T-helper 2 cell treated with Interferon-gamma antibody and Interleukin-4, amounts not matched to agents 100 ng/mL and 5 ng/mL, for 36 hours (primary cell): ENCODE data around the gene OR6M1. TPM values are rescaled to one million over a fixed set of nuclear protein-coding genes. Genes with fewer than 3 reads are reported as not detected.

Experiments
- intact Hi-C: fragments of 100-400 bp; cut with micrococcal nuclease; formaldehyde crosslinking; loops from one replicate; pipeline ENCODE4 v1.15.1; 2023
- total RNA-seq: library from RNA; stranded (reverse); gene quantifications from 2 replicates; pipeline ENCODE4 v1.2.3, GENCODE V29; 2022

Gene OR6M1, protein sequence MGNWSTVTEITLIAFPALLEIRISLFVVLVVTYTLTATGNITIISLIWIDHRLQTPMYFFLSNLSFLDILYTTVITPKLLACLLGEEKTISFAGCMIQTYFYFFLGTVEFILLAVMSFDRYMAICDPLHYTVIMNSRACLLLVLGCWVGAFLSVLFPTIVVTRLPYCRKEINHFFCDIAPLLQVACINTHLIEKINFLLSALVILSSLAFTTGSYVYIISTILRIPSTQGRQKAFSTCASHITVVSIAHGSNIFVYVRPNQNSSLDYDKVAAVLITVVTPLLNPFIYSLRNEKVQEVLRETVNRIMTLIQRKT
- not detected in 2 replicates for total RNA-seq

DNA sequence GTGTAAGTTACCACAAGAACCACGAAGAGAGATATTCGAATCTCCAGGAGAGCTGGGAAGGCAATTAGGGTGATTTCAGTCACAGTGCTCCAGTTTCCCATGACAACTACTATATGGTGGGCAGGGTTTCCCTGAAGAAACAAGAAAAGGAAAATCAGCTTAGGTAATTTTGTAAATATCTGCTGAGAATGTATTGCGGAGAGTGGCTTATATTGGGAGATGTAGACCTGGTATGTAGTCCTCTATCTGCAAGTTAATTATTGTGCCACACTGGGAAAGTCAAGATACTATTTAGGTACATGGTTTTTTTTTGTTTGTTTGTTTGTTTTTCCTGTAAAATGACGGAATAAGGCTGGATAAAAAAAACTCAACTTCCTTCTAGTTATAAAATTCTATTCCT is at the start of gene OR6M1:
Gene OR6M1, minus strand, starts transcription at position 101 of the 400 bp plus-strand sequence. Its CDS starts 0 bp downstream, at position 101.
- intact Hi-C loops, result no loop called here

DNA sequence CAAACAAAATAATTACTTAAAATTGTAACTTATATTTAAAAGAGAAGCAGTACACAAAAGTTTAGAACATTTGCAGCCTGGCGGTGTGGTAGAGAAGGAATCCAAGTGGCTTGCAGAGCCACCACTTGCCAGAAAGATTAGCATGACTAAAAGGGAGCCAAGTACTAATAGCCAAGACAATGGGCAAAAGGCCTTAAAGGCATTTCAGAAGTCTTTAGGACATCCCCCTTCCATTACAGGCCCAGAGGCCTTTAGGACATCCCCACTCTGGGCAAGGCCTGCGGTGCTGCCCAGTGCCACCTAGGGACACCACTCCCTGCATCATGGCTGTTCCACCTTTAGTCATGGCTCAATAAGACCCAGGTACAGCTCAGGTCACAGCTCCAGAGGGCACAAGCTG is 46.9 kb upstream of the OR6M1 start:
- intact Hi-C loops, result no loop called here

DNA sequence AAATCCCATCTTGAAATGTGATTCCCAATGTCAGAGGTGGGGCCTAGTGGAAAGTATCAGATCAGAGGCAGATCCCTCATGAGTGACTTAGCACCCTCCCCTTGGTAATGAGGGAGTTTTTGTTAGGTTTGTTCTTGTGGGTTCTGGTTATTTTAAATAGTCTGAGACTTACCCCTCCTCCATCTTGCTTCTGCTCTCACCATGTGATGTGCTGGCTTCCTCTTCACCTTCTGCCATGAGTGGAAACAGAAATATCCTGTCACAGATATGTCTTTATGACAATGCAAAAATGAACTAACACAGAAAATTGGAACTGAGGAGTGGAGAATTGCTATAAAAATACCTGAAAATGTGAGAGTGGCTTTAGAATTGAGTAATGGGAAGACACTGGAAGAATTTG is 46.2 kb upstream of the OR6M1 start:
- intact Hi-C loops, result no loop called here

DNA sequence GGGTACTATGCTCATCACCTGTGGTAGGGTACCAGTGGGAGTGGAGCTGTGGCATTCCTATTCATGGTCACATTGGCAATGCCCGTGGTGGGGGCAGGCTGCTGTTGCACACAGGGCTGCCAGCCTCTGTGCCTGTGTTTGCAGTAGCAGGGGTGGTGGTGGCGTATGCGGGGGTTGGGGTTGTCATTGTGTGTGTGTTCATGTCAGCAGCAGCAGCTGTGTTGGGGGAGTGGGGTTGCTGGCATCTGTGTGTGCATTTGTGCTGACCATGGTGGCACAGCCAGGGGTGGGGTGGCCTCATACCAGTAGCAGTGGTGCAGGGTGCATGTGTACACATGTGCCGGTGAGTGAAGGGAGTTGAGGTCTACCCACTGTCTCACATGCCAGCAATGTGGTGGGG is 45.0 kb upstream of the OR6M1 start:
- intact Hi-C loops, result no loop called here

DNA sequence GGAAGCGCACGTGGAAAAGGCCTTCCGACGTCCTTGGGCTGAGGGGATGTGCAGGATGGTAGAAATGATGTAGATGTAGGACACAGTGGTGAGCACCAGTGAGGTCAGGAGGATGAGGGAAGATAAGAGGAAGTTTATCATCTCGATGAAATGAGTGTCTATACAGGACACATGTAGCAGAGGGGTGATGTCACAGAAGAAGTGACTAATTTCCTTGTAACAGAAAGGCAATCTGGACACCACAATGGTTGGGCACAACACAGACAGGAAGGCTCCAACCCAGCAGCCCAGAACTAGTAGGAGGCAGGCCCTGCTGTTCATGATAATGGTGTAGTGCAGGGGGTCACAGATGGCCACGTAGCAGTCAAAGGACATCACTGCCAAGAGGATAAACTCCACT is 35.0 kb upstream of the OR6M1 start:
- intact Hi-C loops, result no loop called here

DNA sequence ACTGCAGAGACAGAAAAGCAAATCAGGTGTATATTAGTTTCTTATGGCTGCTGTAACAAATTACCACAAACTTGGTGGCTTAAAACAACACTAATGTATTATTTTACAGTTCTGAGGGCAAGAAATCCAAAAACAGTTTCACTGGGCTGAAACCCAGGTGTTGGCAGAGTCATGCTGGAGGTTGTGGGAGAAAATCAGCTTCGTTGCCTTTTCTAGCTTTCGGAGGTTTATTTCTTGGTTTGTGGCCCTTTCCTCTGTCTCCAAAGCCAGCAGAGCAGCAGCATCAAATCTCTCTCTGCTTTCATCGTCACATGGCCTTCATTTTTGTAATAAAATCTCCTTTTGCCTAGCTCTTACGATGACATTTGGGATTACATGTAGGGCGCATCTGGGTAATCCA is 33.0 kb upstream of the OR6M1 start:
- intact Hi-C loops, result no loop called here

DNA sequence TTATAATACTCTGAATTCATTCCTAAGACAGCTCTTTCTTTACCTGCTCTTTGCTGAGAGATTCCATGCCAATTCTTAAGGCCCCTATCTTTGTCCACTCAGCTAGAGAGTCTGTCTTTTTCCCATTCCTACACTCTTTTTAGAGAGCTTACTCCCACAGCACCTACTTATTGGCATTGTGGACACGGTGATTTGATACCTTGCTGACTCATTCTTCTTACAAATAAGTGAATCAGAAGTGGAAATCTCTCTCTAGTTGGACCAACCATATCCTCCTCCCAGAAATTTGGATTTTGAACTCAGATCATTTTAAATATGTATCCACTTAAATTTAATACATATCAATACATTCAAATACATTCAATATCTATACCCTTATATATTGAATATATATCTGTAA is 32.5 kb upstream of the OR6M1 start:
- intact Hi-C loops, result no loop called here

DNA sequence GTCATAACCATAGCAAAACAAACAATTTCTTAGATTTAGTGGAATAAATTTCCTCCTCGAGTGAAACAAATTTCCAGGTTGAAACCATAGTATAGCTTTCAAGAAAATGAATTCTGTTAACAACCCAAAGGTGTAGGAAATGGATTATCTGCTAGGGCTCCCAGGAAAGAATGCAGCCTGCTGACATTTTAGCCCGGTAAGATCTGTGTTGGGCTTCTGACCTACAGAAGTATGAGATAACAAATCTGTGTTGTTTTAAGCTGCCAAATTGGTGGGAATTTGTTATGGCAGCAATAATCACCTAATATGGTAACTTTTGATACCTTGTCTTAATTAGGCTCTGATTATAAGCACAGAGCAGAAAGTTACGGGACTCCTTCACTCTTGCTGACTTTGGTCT is 32.0 kb upstream of the OR6M1 start:
- intact Hi-C loops, result no loop called here

DNA sequence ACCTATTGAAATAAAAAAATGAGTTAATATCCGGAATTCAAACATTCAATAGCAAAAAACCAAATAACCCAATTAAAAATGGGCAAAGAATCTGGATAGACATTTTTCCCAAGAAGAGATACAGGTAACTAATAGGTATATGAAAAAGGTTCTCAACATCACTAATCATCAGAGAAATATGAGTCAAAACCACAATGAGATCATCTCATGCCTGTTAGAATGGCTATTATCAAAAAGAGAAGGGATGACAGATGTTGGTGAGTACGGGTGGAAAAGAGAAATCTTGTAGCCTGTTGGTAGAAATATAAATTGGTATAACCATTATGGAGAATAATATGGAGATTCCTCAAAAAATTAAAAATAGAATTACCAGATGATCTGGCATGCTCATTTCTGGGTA is 26.9 kb upstream of the OR6M1 start:
- intact Hi-C loops, result no loop called here

DNA sequence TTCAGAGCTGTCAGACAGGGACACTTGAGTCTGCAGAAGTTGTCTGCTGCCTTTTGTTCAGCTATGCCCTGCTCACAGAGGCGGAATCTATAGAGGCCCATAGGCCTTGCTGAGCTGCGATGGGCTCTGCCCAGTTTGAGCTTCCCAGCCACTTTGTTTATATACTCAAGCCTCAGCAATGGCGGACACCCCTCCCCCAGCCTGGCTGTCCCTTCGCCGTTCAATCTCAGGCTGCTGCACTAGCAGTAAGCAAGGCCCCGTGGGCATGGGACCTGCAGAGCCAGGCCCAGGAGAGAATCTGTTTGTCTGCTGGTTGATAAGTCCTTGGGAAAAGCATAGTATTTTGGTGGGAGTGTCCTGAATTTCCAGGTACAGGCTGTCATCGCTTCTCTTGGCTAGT is 23.6 kb upstream of the OR6M1 start:
- intact Hi-C loops, result no loop called here

DNA sequence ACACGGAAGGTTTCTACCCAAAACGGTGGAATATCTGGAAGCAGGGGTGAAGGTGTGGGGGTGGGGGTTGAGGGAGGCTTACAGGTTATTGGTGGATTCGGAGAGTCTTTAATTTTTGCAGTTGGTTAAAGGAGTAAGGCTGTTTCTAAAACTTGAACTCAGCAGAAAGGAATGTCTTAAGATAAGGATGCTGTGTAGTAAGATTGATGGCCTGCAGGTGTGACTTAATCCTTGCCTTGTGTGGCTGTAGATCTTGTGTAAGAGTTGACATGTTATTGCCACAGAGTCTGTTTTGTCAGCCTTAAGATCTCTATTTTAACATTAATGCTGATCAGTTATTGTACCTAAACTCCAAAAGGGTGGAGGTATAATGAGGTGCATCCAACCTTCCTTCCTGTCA is 16.4 kb upstream of the OR6M1 start:
- intact Hi-C loops, result no loop called here

DNA sequence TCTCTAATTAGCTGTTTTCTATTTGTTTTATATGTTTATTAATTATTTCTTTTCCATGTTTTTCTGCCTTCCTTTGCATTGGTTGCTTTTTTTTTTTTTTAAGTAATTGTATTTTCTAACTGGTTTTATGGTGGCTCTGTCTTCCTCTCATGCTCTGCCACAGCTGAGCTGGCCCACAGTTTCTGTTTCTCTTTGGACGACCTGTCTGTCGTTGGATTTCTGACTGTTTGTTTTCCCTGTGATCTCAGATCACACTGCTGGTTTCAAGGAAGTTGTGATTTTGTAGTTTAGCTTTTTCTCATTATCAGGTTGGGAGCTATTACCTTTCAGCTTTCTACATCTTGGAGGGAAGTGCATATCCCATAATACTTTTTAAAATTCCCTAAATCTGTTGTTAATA is 15.9 kb upstream of the OR6M1 start:
- intact Hi-C loops, result no loop called here

DNA sequence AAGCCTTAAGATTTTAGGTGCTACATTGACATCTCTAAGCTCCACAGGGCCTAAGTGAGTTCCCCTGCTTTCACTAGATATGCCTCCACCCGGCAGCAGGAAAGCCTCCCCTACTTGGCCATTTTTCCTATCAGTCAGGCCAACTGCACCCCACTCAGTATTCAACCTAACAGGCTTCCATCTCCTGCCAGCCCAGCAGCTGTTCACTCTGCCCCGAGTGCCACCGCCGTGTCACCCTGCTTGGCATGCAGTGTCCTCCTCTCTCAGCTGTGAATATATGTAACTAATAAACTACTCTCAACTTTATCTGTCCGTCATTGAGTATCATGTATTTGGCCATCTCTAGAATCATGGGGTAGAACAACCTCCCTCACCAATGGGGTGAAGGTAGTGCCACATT is 9.0 kb upstream of the OR6M1 start:
- intact Hi-C loops, result no loop called here

DNA sequence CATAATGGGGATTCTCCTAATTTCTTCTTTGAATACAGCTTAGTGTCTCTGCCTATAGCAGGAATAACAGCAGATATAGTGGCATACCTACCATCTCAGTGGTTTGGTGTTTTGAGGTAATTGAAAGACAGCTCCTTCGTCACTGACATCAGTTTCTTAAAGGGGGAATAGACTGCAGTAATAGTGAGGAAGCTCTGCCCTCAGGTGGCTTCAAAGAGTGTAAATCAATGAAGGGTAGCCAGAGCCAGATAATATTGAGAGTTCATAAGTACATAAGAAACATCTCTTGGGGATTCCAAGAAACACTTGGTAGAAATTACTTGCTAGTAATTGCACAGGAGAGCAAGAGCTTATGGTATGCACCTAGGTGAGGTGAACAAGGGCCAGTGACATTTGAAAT is 4.4 kb downstream of the OR6M1 start:
- intact Hi-C loops, result no loop called here

DNA sequence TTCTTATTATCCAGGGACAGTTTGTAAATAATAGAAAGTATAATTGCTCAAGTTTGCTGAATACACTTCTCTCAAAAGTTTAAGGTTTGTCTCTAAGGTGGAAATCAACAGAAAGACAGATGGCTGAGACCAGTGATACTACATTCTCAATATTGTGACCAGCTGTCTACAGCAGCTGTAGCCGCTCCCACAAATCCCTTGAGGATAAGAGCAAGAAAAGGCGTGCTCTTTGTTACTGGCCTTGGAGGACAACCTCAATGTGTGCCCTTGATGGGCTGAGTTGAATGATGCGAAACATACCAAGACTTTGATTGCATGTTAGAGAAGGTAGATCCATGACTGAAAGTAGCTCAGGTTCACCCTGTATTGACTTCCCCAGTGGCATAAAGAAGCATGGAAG is 6.1 kb downstream of the OR6M1 start:
- intact Hi-C loops, result no loop called here

DNA sequence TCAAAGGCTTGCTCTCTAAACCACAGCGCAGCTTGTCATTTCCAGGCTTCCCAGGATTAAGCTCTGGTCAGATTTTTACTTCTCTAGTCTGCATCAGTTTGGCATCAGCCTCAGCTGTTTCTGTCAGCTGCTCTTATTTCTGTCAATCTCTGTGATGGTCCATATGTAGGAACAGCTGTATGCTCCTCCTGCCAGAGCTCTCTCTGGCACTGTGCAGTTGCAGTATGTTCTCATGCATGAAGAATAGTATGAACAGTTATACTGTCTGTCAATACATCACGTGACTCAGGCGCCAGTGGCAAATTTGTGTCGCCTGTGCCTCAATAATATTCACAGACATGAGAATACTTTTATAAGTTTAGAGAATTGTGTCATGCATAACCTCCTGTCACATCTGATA is 6.7 kb downstream of the OR6M1 start:
- intact Hi-C loops, result no loop called here

DNA sequence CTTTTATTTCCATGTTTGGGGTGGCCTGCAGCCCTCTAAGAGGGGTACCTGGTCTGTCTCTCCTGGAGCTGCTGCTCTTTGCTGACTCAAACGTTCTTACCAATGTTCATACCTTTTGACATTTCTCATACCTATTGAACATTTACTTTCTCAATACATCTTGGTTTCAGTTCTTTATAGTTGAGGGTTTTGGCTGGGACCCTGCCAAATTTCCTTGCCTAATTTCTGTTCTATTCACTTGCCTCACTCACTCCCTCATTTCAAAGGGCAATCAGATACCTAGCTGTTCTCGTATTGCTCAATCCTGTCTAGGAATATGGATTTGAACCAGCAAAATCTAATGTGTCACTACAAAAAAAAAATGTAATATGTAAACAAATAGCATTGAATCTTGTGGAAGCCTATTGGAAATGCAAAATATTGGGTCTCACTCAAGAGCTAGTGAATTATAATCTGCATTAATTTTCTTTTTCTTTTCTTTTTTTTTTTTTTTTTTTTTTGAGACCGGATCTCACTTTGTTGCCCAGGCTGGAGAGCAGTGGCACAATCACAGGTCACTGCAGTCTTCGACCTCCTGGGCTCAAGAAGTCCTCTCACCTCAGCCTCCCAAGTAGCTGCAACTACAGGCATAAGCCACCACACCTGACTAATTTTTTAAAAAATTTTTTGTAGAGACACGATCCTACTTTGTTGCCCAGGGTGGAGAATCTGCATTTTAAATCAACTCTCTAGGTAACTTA is 7.5 kb downstream of the OR6M1 start:
- intact Hi-C loops, result no loop called here

DNA sequence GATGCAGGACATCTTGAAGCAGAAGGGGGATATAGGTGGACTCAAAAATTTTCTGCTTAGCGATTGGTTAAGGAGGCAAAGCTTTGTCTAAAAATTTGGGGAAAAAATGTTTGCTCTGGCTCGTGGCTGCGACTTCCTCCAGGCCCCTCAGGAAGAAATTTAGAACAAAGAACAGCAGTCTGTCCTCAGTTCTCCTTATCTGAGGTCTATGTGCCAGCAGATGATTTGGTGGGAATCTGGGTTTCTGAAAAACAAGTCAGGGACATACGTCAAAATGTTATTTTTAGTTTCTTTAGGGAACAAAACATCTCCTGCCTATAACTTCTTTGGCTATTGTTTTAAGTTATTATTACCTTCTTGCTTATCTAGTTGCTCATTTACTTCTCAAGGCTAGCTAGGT is 8.1 kb downstream of the OR6M1 start:
- intact Hi-C loops, result no loop called here

DNA sequence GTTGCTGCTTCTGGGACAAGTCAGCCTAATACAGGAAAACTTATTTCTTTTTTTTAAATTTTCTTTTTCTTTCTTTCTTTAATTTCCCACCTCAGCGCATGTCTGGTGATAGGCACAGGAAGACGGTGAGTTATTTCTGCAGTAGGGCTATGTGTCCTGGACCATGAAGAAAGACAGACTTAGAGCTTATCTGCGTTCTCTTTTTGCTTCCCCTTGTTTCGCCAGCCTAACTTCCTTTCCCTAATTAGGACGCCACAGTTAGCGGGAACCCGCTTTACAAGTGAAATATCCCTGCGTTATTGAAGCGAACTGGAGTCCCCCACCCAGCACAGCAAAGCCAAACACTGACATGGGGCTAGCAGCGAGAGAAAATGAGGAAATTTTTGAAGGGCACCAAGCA is 8.6 kb downstream of the OR6M1 start:
- intact Hi-C loops, result no loop called here

DNA sequence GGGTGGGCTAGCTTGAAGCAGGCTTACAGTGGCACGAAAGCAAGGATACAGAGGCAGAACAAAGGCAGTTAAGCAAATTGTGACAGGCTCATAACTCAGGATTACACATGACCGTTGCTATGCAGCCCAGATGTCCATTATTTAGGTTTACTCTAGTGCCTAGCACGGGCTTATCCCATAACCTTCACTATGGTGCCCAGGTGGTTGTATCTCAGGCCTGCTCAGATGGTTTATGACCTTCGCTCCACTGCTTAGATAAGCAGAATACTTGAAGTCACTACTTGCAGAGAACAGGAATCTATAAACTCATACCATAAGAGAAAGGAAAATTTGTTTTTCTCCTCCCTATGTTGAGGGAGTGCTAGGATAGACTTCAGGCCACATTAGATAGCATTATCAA is 9.0 kb downstream of the OR6M1 start:
- intact Hi-C loops, result no loop called here

DNA sequence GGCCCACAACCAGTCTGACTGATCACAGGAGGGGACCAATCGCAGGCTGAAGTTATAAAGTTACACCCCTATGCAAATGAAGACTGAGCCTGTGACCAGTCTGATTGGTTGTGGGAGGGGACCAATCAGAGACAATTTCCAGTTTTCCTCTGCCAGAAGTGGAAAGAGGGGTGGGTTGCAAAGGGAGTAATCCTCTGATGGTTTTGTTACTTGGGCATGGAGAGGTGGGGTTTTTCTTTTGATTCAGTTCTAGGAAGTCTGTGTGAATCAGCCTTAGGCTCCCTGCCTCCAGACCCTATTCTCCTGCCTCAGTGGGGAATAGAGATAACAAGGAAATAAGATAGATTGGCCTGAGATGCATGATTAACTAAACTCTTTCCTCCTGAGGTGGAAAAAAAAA is 9.9 kb downstream of the OR6M1 start:
- intact Hi-C loops, result no loop called here

DNA sequence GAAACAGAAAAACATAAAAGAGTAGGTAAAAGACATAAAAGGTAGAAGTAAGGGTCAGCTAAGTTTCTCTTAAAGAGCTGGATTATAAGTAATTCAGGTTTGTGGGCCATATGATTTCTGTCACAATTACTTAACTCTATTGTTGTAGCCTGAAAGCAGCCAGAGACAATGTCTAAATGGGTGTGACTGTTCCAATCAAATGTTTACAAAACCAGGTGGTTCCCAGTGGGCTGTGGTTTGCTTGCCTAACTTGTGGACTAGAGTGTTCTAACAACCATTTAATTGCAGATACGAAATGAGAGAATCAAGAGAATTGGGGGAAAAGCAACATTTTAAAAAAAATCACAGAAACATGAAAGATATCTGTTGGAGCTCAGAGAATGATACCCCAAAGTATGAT is 22.6 kb downstream of the OR6M1 start:
- intact Hi-C loops, result loop anchor here (10.0 kb wide), 1 partner anchor 191 kb away; the partner anchor contains the start of gene OR10S1

DNA sequence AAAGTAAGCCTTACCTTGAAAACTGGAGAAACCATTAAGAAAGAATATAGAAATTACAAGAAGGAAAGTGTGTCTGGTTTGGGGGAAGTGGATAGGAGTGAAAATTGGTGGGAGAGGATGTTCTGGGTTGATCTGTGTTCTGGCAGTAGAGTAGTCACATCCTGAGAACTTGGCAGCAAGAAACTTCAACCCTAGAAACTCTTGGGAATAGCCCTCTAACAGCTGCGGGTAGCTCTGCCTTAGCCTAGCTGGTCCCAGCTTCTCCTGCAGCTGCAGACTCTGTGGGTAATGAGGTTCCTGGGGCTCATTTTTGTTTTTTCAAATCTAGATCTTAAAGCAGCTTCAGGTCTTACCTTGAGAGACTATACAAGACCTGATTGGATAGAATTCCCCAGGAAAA is 27.6 kb downstream of the OR6M1 start:
- intact Hi-C loops, result no loop called here
